NCI-H748 (cell line): ENCODE measurements around the gene SMIM1.

Experiments used
- DNase-seq: peaks from one replicate; lab custom pipeline; 2025; ENCODE audit not compliant: unreplicated experiment; lab: John Stamatoyannopoulos, UW

SMIM1 gene

GRCh38 chr1:3775490-3776230 lies 3.1 kb downstream of the SMIM1 start:
- DNase-seq, result peak; percentile 84

- DNase-seq, result no peak
These were observed 3.8 kb downstream of the SMIM1 start for GRCh38 chr1:3776231-3776961.

GRCh38 chr1:3777078-3777547 lies 4.6 kb downstream of the SMIM1 start:
- DNase-seq, result no peak

- DNase-seq, result no peak
These were observed 5.4 kb downstream of the SMIM1 start for GRCh38 chr1:3777647-3778589.

- no peak for DNase-seq
These were observed 6.2 kb downstream of the SMIM1 start for GRCh38 chr1:3778590-3779264.

- DNase-seq, result no peak
These were observed 6.8 kb downstream of the SMIM1 start for GRCh38 chr1:3779265-3779911.

- DNase-seq, result no peak
These were observed 7.4 kb downstream of the SMIM1 start for GRCh38 chr1:3779912-3780416.

- DNase-seq, result no peak
These were observed 8.4 kb downstream of the SMIM1 start for GRCh38 chr1:3780901-3781300.

- no peak for DNase-seq
These were observed 11.3 kb downstream of the SMIM1 start for GRCh38 chr1:3783651-3784474.

- DNase-seq, result no peak
These were observed 12.5 kb downstream of the SMIM1 start for GRCh38 chr1:3785045-3785444.

- no peak for DNase-seq
These were observed 13.1 kb downstream of the SMIM1 start for GRCh38 chr1:3785456-3786157.

- DNase-seq, result no peak
These were observed 14.2 kb downstream of the SMIM1 start for GRCh38 chr1:3786468-3787348.

- no peak for DNase-seq
These were observed 14.8 kb downstream of the SMIM1 start for GRCh38 chr1:3787349-3787715.

GRCh38 chr1:3787745-3788605 lies 15.4 kb downstream of the SMIM1 start:
- no peak for DNase-seq

- no peak for DNase-seq
These were observed 16.3 kb downstream of the SMIM1 start for GRCh38 chr1:3788756-3789420.
